Endothelial cell of umbilical vein (primary cell): ENCODE data around the gene BTLA. TPM values are rescaled to one million over a fixed set of nuclear protein-coding genes. Genes with fewer than 3 reads are reported as not detected.

ENCODE experiments used
- BruUV-seq: library from RNA; stranded (reverse); fragments of 400-500 nt; replicated peaks from 2 replicates; lab custom pipeline; 2021; lab: Mats Ljungman, UMichigan
- CTCF ChIA-PET: fragments of 300-600, 350-600 bp; sonication (Branson Sonifier 250); formaldehyde crosslinking; loops from one replicate; lab custom pipeline; 2021; ENCODE audit warnings: antibody characterized with exemption, inconsistent platforms; lab: Charles Lee
- POLR2A ChIA-PET: fragments of 300-600, 350-600 bp; sonication (Branson Sonifier 250); formaldehyde crosslinking; loops from one replicate; lab custom pipeline; 2021; ENCODE audit warnings: antibody characterized with exemption, inconsistent platforms; lab: Charles Lee
- DNase-seq: peaks from one replicate; pipeline ENCODE4 v3.0.0-alpha.2; 2011; ENCODE audit warnings: low read depth, low spot score
- FAIRE-seq: peaks from 2 replicates; lab custom pipeline; 2011; peaks lifted over from hg19 to GRCh38; lab: Jason Lieb, UNC
- H2AFZ ChIP-seq: 2 replicates; pipeline ENCODE4 v1.6.0; 2012; ENCODE audit warnings: low read depth, low read length, control low read depth, inconsistent platforms
- H3K27ac ChIP-seq: 2 replicates; pipeline ENCODE4 v1.5.1; 2011; ENCODE audit warnings: low read depth, mild to moderate bottlenecking, control low read depth, low read length, moderate library complexity; ENCODE audit not compliant: insufficient read depth
- H3K27me3 ChIP-seq, 2 experiments: 2 replicates each; pipeline versions ENCODE4 v1.6.0 to v1.6.1; 2011; ENCODE audit warnings: low read length in 2 of 2, mixed read lengths in 1 of 2; ENCODE audit not compliant: control insufficient read depth in 2 of 2, insufficient read depth in 2 of 2
- H3K36me3 ChIP-seq, 2 experiments: 2 replicates in 1 of 2; 3 replicates in 1 of 2; pipeline ENCODE4 v1.5.1; 2011; ENCODE audit warnings: low read length in 2 of 2, mild to moderate bottlenecking in 1 of 2, moderate library complexity in 1 of 2; ENCODE audit not compliant: control insufficient read depth in 2 of 2, insufficient read depth in 2 of 2; ENCODE audit errors: extremely low read depth in 1 of 2
- H3K4me1 ChIP-seq: 3 replicates; pipeline ENCODE4 v1.5.1; 2011; ENCODE audit warnings: mild to moderate bottlenecking, low read length; ENCODE audit not compliant: control insufficient read depth, insufficient read depth; ENCODE audit errors: extremely low read depth
- H3K4me2 ChIP-seq: 2 replicates; pipeline ENCODE4 v1.6.1; 2011; ENCODE audit warnings: low read length, control low read depth, mixed read lengths; ENCODE audit not compliant: insufficient read depth
- H3K4me3 ChIP-seq, 3 experiments: fragments of 200-600 bp in 1 of 3; sonication (generic), shearing (Covaris generic) in 1 of 3; replicated peaks in 1 of 3; 2 replicates each; pipeline ENCODE4 v1.5.1; 2011 to 2016; ENCODE audit warnings: control low read depth in 3 of 3, low read length in 3 of 3, mild to moderate bottlenecking in 2 of 3, inconsistent platforms in 1 of 3, low read depth in 1 of 3, moderate library complexity in 1 of 3; ENCODE audit not compliant: insufficient read depth in 1 of 3
- H3K79me2 ChIP-seq: 2 replicates; pipeline ENCODE4 v1.6.0; 2012; ENCODE audit warnings: low read length, inconsistent platforms; ENCODE audit not compliant: control insufficient read depth, insufficient read depth
- H3K9ac ChIP-seq: replicated peaks from 2 replicates; pipeline ENCODE3; 2011; ENCODE audit warnings: low read length, control low read depth; ENCODE audit not compliant: insufficient read depth; ENCODE audit errors: extremely low read depth
- H3K9me1 ChIP-seq: replicated peaks from 3 replicates; pipeline ENCODE4 v1.6.0; 2011; ENCODE audit warnings: mild to moderate bottlenecking, low read length; ENCODE audit not compliant: control insufficient read depth, insufficient read depth; ENCODE audit errors: extremely low read depth
- H3K9me3 ChIP-seq: replicated peaks from 2 replicates; pipeline ENCODE4 v1.5.1; 2012; ENCODE audit warnings: low read length, inconsistent platforms; ENCODE audit not compliant: control insufficient read depth, insufficient read depth
- H4K20me1 ChIP-seq: replicated peaks from 2 replicates; pipeline ENCODE3; 2011; ENCODE audit warnings: mild to moderate bottlenecking, low read length; ENCODE audit not compliant: control insufficient read depth, insufficient read depth; ENCODE audit errors: extremely low read depth
- CTCF ChIP-seq, 2 donors: IDR thresholded peaks; 1 replicate in 1 of 2; 2 replicates in 1 of 2; pipeline ENCODE4 v1.5.1; 2011; ENCODE audit warnings: low read length in 2 of 2, mild to moderate bottlenecking in 2 of 2, moderate library complexity in 2 of 2, control low read depth in 1 of 2, inconsistent platforms in 1 of 2, low read depth in 1 of 2; ENCODE audit not compliant: insufficient read depth in 1 of 2; ENCODE audit errors: extremely low read depth in 1 of 2
- EZH2 ChIP-seq: IDR thresholded peaks from 2 replicates; pipeline ENCODE4 v1.6.1; 2012; ENCODE audit warnings: borderline replicate concordance, low read depth, mild to moderate bottlenecking, moderate library complexity, low read length, inconsistent platforms; ENCODE audit not compliant: severe bottlenecking
- FOS ChIP-seq: IDR thresholded peaks from 2 replicates; pipeline ENCODE4 v1.6.1; 2011; ENCODE audit warnings: mild to moderate bottlenecking, low read length, moderate library complexity, borderline replicate concordance; ENCODE audit not compliant: insufficient read depth
- GATA2 ChIP-seq: IDR thresholded peaks from 2 replicates; pipeline ENCODE4 v1.7.0; 2011; ENCODE audit warnings: low read depth, mild to moderate bottlenecking, moderate library complexity, mixed read lengths, low read length; ENCODE audit not compliant: insufficient read length, insufficient read depth
- JUN ChIP-seq: IDR thresholded peaks from 2 replicates; pipeline ENCODE4 v1.6.1; 2011; ENCODE audit warnings: borderline replicate concordance, low read depth; ENCODE audit not compliant: insufficient read length, insufficient read depth
- MAX ChIP-seq: IDR thresholded peaks from 2 replicates; pipeline ENCODE4 v1.6.1; 2011; ENCODE audit not compliant: insufficient read depth, insufficient read length
- MYC ChIP-seq: IDR thresholded peaks from one replicate; pipeline ENCODE4 v1.6.1; 2011; ENCODE audit warnings: mild to moderate bottlenecking, low read depth, low read length
- POLR2A ChIP-seq: IDR thresholded peaks from 2 replicates; pipeline ENCODE4 v1.6.1; 2012; ENCODE audit warnings: low read depth, mild to moderate bottlenecking, control low read depth, low read length
- POLR2AphosphoS5 ChIP-seq: IDR thresholded peaks from 2 replicates; pipeline ENCODE4 v1.6.1; 2012; ENCODE audit warnings: low read depth, mild to moderate bottlenecking, control low read depth, low read length, moderate library complexity; ENCODE audit not compliant: insufficient read depth
- dilution Hi-C: fragments of 300-500 bp; cut with MboI; formaldehyde crosslinking; loops from one replicate; pipeline ENCODE4 v1.15.0; 2019; ENCODE audit warnings: low sequenced_read_pairs; ENCODE audit not compliant: extremely low pct_ligation_motif_present
- intact Hi-C: fragments of 100-400 bp; cut with micrococcal nuclease; formaldehyde crosslinking; loops from one replicate; pipeline ENCODE4 v1.10.0; 2022
- polyA plus RNA-seq, 4 experiments: library from polyadenylated mRNA; depleted of rRNA in 3 of 4; stranded (reverse) in 3 of 4; unstranded in 1 of 4; fragments of >200 nt; gene quantifications; 2 replicates each; pipeline versions ENCODE4 v1.2.1 to v1.2.3, GENCODE V29; 2011 to 2012; ENCODE audit warnings: missing spikeins in 1 of 4
- total RNA-seq: library from RNA; stranded (reverse); gene quantifications from 2 replicates; pipeline ENCODE4 v1.2.3, GENCODE V29; 2021

BTLA gene
- total and polyA plus RNA-seq, 2 donors (not counting 3 experiments of a cell fraction or from before 2014, with no cell fraction given), result not detected

DNA sequence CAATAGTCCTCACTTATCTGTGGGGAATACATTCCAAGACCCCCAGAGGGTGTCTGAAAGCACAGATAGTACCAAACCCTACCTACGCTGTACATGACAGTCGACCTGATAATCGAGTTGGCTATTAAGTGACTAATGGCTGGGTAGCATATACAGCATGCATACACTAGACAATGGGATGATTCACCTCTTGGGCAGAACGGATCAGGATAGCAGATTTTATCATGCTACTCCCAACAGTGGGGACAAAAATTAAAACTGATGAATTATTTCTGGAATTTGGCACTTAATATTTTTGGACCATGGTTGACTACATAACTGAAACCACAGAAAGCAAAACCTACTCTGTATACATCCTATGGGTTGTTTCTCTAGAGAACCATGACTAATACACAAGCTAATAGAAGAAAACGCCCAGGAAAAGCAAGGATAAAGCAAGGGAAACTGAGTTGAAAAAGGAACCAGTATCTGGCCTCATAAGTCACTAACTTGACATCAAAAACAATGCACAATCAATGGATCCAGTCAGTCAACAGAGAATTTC lies 47.0 kb upstream of the BTLA start:
- POLR2A ChIA-PET, result no interaction called here
- H3K27me3 ChIP-seq, result no peaks in the 10 kb centered on the region
- no peaks in the 10 kb centered on the region for H4K20me1 ChIP-seq
- H3K27ac ChIP-seq, result peak overlapping the region; percentile 10
- peaks cover 3% of the 10 kb centered on the region for H3K79me2 ChIP-seq
- FAIRE-seq, result no peak
- peak; percentile 37 for DNase-seq
- no peak overlapping the region for H3K4me3 ChIP-seq
- H3K36me3 ChIP-seq, result peaks cover 0 to 5% of the 10 kb centered on the region in 2 experiments
- peak; percentile 58 for TF ChIP-seq FOS
- TF ChIP-seq POLR2AphosphoS5, result no peak
- TF ChIP-seq JUN, result peak; percentile 18
- TF ChIP-seq POLR2A, result no peak
- no peak for TF ChIP-seq MAX
- TF ChIP-seq CTCF (IDR thresholded peaks at IDR 0.05; ENCODE audit: extremely low read depth in 1 of 2, insufficient read depth in 1 of 2, low read depth in 1 of 2, low read length in 2 of 2), result no peak
- TF ChIP-seq MYC, result no peak
- TF ChIP-seq EZH2, result no peak
- TF ChIP-seq GATA2, result peak; percentile 71
- CTCF ChIA-PET, result interaction anchor here (1.7 kb wide), 1 partner anchor 435 kb away, joined by 5 read pairs; no protein-coding TSS in a partner anchor
- intact Hi-C loops, result no loop called here
- dilution Hi-C loops, result no loop called here
- no TSS peak for BruUV-seq
- H3K9ac ChIP-seq, result no peak overlapping the region
- H3K4me1 ChIP-seq, result peaks cover 12% of the 10 kb centered on the region
- H3K9me3 ChIP-seq, result no peaks in the 10 kb centered on the region
- no peaks in the 10 kb centered on the region for H3K9me1 ChIP-seq
- H2AFZ ChIP-seq, result no peak overlapping the region
- H3K4me2 ChIP-seq, result peak overlapping the region; percentile 40
